Fibroblast of lung (primary cell): Measurements from ENCODE around the gene ZNF813. TPM values are rescaled to one million over a fixed set of nuclear protein-coding genes. Genes with fewer than 3 reads are reported as not detected.
"Not testable (repeated sequence)": the region's sequence is repeated elsewhere in the genome, so short reads cannot be mapped to it uniquely, and the experiment has no call there.

Source experiments
- DNase-seq, 2 donors: peaks; one replicate each; pipeline versions ENCODE4 v3.0.0 to v3.0.0-alpha.2; 2010; ENCODE audit warnings: low read depth in 2 of 2
- H2AFZ ChIP-seq: 2 replicates; pipeline ENCODE4 v1.5.1; 2012; ENCODE audit warnings: low read length, control low read depth, inconsistent platforms
- H3K27ac ChIP-seq: 2 replicates; pipeline ENCODE4 v1.5.1; 2011; ENCODE audit warnings: low read length, control low read depth; ENCODE audit not compliant: insufficient read depth
- H3K27me3 ChIP-seq: 2 replicates; pipeline ENCODE4 v1.5.1; 2011; ENCODE audit warnings: mild to moderate bottlenecking, low read length; ENCODE audit not compliant: control insufficient read depth, insufficient read depth
- H3K36me3 ChIP-seq: 2 replicates; pipeline ENCODE4 v1.5.1; 2011; ENCODE audit warnings: low read length; ENCODE audit not compliant: control insufficient read depth, insufficient read depth
- H3K4me1 ChIP-seq: 2 replicates; pipeline ENCODE4 v1.5.1; 2011; ENCODE audit warnings: low read length; ENCODE audit not compliant: control insufficient read depth, insufficient read depth; ENCODE audit errors: extremely low read depth
- H3K4me2 ChIP-seq: 2 replicates; pipeline ENCODE4 v1.5.1; 2011; ENCODE audit warnings: low read length, control low read depth; ENCODE audit not compliant: insufficient read depth; ENCODE audit errors: extremely low read depth
- H3K4me3 ChIP-seq, 4 experiments: fragments of 200-600 bp in 1 of 4; sonication (generic) in 1 of 4; replicated peaks in 1 of 4; 2 replicates each; pipeline ENCODE4 v1.5.1; 2011 to 2016; ENCODE audit warnings: low read length in 4 of 4, low read depth in 3 of 4, mild to moderate bottlenecking in 3 of 4, control low read depth in 2 of 4, inconsistent platforms in 1 of 4, mixed read lengths in 1 of 4; ENCODE audit not compliant: insufficient read depth in 1 of 4; ENCODE audit errors: control extremely low read depth in 1 of 4
- H3K79me2 ChIP-seq: 2 replicates; pipeline ENCODE4 v1.5.1; 2012; ENCODE audit warnings: mild to moderate bottlenecking, low read length, inconsistent platforms; ENCODE audit not compliant: control insufficient read depth, insufficient read depth
- H3K9ac ChIP-seq: 2 replicates; pipeline ENCODE4 v1.5.1; 2011; ENCODE audit warnings: mild to moderate bottlenecking, low read length, control low read depth; ENCODE audit not compliant: insufficient read depth
- H3K9me3 ChIP-seq: 2 replicates; pipeline ENCODE4 v1.5.1; 2012; ENCODE audit warnings: low read depth, low read length; ENCODE audit not compliant: control insufficient read depth, insufficient read depth
- H4K20me1 ChIP-seq: 2 replicates; pipeline ENCODE4 v1.5.1; 2011; ENCODE audit warnings: low read length; ENCODE audit not compliant: control insufficient read depth, insufficient read depth; ENCODE audit errors: extremely low read depth
- EZH2 ChIP-seq: IDR thresholded peaks from 2 replicates; pipeline ENCODE4 v1.5.1; 2012; ENCODE audit warnings: low read length, control low read depth, mild to moderate bottlenecking; ENCODE audit errors: missing control alignments
- polyA plus RNA-seq, 2 donors: library from polyadenylated mRNA; depleted of rRNA in 1 of 2; stranded (reverse) in 1 of 2; unstranded in 1 of 2; fragments of >200 nt; gene quantifications; 2 replicates each; pipeline ENCODE4 v1.2.1, GENCODE V29; 2011 to 2012; ENCODE audit warnings: missing spikeins in 1 of 2
- total RNA-seq: library from RNA; depleted of rRNA; stranded (reverse); fragments of >200 nt; gene quantifications from 2 replicates; pipeline ENCODE4 v1.2.1, GENCODE V29; 2014
- TF ChIP-seq, protein P1 (sequence below), 2 donors: IDR thresholded peaks in 1 of 2; conservative IDR thresholded peaks in 1 of 2; 1 replicate in 1 of 2; 2 replicates in 1 of 2; pipeline ENCODE4 v1.5.1; 2011 to 2012; ENCODE audit warnings: low read length in 2 of 2, control low read depth in 1 of 2, inconsistent platforms in 1 of 2, low read depth in 1 of 2, mild to moderate bottlenecking in 1 of 2

ZNF813 gene
- total and polyA plus RNA-seq, 2 donors (not counting 1 experiment from before 2014, with no cell fraction given), result 1.8 to 3.6 TPM

GRCh38 chr19:53509845-53510244, 42.3 kb downstream of the ZNF813 start:
- Histone ChIP-seq H3K27ac (no peak overlapping the region), H3K4me2 (no peak overlapping the region), H3K27me3 (no peaks in the 10 kb centered on the region), H2AFZ (no peak overlapping the region), H3K4me3 (no peak overlapping the region), H4K20me1 (no peaks in the 10 kb centered on the region), H3K79me2 (no peaks in the 10 kb centered on the region), H3K36me3 (no peaks in the 10 kb centered on the region), H3K9ac (no peak overlapping the region), H3K4me1 (no peaks in the 10 kb centered on the region), H3K9me3 (no peaks in the 10 kb centered on the region)
- DNase-seq, result no peak
- TF ChIP-seq EZH2, result no peak
- TF ChIP-seq, protein P1, sequence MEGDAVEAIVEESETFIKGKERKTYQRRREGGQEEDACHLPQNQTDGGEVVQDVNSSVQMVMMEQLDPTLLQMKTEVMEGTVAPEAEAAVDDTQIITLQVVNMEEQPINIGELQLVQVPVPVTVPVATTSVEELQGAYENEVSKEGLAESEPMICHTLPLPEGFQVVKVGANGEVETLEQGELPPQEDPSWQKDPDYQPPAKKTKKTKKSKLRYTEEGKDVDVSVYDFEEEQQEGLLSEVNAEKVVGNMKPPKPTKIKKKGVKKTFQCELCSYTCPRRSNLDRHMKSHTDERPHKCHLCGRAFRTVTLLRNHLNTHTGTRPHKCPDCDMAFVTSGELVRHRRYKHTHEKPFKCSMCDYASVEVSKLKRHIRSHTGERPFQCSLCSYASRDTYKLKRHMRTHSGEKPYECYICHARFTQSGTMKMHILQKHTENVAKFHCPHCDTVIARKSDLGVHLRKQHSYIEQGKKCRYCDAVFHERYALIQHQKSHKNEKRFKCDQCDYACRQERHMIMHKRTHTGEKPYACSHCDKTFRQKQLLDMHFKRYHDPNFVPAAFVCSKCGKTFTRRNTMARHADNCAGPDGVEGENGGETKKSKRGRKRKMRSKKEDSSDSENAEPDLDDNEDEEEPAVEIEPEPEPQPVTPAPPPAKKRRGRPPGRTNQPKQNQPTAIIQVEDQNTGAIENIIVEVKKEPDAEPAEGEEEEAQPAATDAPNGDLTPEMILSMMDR (conservative IDR thresholded peaks at IDR 0.05 in 1 of 2, IDR thresholded peaks at IDR 0.05 in 1 of 2; ENCODE audit: low read depth in 1 of 2, low read length in 2 of 2), result no peak

- Histone ChIP-seq H3K4me3 (no peak overlapping the region), H3K27ac (no peak overlapping the region), H3K27me3 (no peaks in the 10 kb centered on the region), H2AFZ (no peak overlapping the region), H3K4me1 (no peaks in the 10 kb centered on the region), H3K4me2 (no peak overlapping the region), H4K20me1 (no peaks in the 10 kb centered on the region), H3K36me3 (no peaks in the 10 kb centered on the region), H3K79me2 (no peaks in the 10 kb centered on the region), H3K9me3 (no peaks in the 10 kb centered on the region), H3K9ac (no peak overlapping the region)
- no peak for DNase-seq
- no peak for TF ChIP-seq EZH2
- TF ChIP-seq, protein P1 (conservative IDR thresholded peaks at IDR 0.05 in 1 of 2, IDR thresholded peaks at IDR 0.05 in 1 of 2; ENCODE audit: low read depth in 1 of 2, low read length in 2 of 2), result no peak
Measured at GRCh38 chr19:53511357-53511756, 43.8 kb downstream of the ZNF813 start.

GRCh38 chr19:53511933-53512374, 44.4 kb downstream of the ZNF813 start:
- Histone ChIP-seq H3K36me3 (no peaks in the 10 kb centered on the region), H3K4me3 (no peak overlapping the region), H3K27ac (no peak overlapping the region), H3K4me2 (no peak overlapping the region), H4K20me1 (no peaks in the 10 kb centered on the region), H3K9me3 (no peaks in the 10 kb centered on the region), H3K79me2 (no peaks in the 10 kb centered on the region), H3K27me3 (no peaks in the 10 kb centered on the region), H2AFZ (no peak overlapping the region), H3K4me1 (no peaks in the 10 kb centered on the region), H3K9ac (no peak overlapping the region)
- no peak for TF ChIP-seq EZH2
- TF ChIP-seq, protein P1 (conservative IDR thresholded peaks at IDR 0.05 in 1 of 2, IDR thresholded peaks at IDR 0.05 in 1 of 2; ENCODE audit: low read depth in 1 of 2, low read length in 2 of 2), result peak; percentile 45 to 57
- DNase-seq, result peak; percentile 49 to 56

- not testable (repeated sequence) for H3K4me2 ChIP-seq, H2AFZ ChIP-seq, H3K27ac ChIP-seq
Measured at GRCh38 chr19:53515047-53515446, 47.5 kb downstream of the ZNF813 start.

More at GRCh38 chr19:53515047-53515446, 47.5 kb downstream of the ZNF813 start:
- H3K9ac ChIP-seq, H3K79me2 ChIP-seq, H3K9me3 ChIP-seq, H4K20me1 ChIP-seq, H3K4me3 ChIP-seq, DNase-seq, H3K36me3 ChIP-seq, H3K4me1 ChIP-seq, H3K27me3 ChIP-seq: not testable (repeated sequence)
